HFF-Myc (cell line): ENCODE data around the gene GDPD5.

ENCODE experiments used
- DNase-seq: peaks from one replicate; pipeline ENCODE4 v3.0.0-alpha.2; 2011; ENCODE audit warnings: low read depth; ENCODE audit errors: extremely low read depth
- H3K4me3 ChIP-seq: replicated peaks from 2 replicates; pipeline ENCODE4 v1.5.1; 2011; ENCODE audit warnings: low read depth, mild to moderate bottlenecking, control low read depth, low read length
- TF ChIP-seq, protein P1 (sequence below): IDR thresholded peaks from 2 replicates; pipeline ENCODE4 v1.5.1; 2012; ENCODE audit warnings: mild to moderate bottlenecking, low read depth, low read length, control low read depth; ENCODE audit errors: missing control alignments

GDPD5 gene

DNA sequence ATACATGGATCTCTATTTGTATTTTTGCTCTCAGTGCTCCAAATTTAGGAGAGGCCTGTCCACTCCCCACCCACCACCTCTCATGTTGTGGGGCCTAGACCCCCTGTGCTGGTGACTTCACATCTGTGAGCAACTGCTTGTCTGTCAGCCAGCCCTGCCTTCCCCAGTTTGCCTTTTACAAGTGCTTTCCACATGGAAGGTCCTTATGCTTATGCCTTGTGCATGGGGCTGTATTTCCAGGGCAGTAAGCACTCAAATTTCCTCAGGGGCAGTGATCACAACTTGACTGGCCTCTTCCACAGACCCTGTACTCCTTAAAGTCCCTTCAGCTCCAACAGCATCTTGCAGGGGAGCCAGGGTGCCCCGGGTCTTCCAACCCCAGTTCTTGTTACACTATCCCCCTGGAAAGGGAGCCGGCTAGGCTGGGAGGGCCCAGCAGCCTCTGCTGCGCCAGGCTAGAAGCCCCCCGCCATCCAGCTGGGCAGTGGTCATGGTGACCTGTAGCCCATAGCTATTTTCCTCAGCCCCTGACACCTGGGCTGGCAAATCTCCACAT lies 29.9 kb downstream of the GDPD5 start:
- no peak overlapping the region for H3K4me3 ChIP-seq
- DNase-seq, result no peak
- TF ChIP-seq, protein P1, sequence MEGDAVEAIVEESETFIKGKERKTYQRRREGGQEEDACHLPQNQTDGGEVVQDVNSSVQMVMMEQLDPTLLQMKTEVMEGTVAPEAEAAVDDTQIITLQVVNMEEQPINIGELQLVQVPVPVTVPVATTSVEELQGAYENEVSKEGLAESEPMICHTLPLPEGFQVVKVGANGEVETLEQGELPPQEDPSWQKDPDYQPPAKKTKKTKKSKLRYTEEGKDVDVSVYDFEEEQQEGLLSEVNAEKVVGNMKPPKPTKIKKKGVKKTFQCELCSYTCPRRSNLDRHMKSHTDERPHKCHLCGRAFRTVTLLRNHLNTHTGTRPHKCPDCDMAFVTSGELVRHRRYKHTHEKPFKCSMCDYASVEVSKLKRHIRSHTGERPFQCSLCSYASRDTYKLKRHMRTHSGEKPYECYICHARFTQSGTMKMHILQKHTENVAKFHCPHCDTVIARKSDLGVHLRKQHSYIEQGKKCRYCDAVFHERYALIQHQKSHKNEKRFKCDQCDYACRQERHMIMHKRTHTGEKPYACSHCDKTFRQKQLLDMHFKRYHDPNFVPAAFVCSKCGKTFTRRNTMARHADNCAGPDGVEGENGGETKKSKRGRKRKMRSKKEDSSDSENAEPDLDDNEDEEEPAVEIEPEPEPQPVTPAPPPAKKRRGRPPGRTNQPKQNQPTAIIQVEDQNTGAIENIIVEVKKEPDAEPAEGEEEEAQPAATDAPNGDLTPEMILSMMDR, result no peak

DNA sequence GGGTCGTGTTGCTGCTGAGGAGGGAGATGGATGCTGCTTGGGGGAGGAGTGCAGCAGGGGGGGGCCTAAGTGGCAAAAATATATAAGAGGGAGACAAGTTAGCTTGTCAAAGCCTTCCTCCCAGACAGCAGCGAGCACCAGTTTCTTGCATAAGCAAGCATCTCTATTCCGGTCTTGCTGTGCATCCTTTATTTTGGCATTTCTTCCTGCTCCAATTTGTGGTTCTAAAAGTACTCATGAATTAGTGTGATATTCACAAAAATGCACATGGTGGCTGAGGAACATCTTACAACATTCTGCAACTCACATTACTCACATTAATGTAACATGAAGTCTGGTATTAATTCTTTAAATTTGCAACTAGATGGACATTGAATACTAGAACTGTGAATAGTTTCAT lies 32.1 kb downstream of the GDPD5 start:
- TF ChIP-seq, protein P1, result no peak
- no peak overlapping the region for H3K4me3 ChIP-seq
- no peak for DNase-seq

DNA sequence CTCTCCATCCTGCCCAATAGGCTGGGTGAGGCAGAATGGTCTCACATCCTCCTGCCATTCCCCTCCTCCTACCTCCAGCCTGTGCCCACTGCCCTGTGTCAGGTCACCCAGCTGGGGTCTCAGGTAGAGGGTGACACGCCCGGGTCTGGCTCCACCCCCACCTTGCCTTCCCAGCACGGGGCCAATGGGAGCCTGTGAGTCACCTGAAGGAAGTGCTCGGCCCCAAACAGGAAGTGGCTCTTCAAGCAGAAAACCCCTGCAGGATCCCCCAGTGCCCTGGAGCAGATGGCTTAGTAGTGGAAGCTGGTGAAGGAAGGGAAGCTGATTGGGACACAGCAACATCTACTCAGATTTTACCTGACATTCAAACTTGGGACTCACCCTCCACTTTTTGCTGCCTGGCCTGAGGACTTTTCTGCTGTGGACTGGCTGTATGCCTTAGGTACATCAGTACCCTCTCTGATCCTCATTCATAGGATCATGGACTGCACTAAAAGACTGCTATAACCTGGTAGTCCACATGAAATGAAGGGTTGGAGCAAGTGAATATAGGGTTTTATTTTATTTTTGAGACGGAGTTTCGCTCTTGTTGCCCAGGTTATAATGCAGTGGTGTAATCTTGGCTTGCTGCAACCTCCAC lies 33.4 kb downstream of the GDPD5 start:
- TF ChIP-seq, protein P1, result no peak
- H3K4me3 ChIP-seq, result no peak overlapping the region
- no peak for DNase-seq

DNA sequence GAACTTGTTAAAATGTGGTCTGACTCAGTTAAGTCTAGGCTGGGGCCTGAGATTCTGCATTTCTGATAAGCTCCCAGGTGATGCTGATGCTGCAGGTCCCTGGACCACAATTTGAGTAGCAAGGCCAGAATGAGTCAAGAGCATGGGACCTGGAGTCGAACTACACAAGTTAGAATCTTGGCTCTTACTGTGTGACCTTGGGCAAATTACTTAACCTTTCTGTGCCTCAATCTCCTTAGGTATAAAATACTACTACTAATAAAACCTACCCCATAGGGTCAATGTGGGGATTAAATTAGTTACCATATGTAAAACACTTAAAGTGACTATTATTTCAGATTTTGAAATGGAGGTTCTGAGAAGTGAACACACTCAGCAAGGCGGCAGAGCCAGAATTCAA lies 34.3 kb downstream of the GDPD5 start:
- H3K4me3 ChIP-seq, result no peak overlapping the region
- TF ChIP-seq, protein P1, result no peak
- no peak for DNase-seq

DNA sequence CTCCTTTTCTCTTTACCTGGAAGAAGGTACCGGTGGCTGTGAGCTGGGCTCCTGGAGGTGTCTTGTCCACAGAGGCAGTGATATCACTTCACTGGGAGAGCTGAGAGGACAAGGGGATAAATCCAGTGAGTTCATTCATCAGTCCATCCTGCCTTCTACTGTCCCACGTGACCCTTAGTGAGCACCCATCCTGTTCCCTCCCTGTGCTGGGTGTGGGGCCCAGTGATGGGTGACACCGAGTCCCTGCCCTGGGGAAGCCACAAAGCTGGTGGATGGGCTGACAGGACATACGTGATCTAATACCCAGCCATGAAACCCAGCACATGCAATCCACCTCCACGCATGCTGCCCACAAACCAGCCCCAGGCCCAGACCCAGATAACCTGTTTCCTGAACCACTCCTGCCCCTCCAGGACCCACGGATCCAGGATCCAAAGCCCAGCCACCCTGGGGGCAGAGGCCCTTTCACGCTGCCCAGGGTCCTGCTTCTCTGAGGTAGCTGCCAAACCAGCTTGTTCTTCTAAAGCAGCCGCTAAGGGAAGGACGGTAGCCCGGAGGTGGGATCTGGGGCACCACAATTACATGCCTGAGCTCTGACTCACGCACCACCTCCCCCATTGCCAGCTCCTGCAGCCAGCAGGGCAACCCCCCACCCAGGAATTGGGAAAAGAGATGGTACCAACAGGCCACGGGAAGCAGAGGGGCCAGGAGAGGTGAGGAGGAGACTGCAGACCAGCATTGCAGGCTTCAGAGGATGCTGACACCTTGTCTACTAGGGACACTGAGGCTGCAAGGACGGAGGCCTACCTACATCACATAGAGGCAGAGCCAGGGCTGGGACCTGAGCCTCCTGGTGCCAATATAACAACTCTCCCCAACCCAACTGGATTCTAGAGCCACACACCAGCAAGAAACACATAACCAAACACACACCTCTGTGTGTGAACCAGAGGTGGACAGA lies 35.2 kb downstream of the GDPD5 start:
- no peak overlapping the region for H3K4me3 ChIP-seq
- TF ChIP-seq, protein P1, result no peak
- no peak for DNase-seq

DNA sequence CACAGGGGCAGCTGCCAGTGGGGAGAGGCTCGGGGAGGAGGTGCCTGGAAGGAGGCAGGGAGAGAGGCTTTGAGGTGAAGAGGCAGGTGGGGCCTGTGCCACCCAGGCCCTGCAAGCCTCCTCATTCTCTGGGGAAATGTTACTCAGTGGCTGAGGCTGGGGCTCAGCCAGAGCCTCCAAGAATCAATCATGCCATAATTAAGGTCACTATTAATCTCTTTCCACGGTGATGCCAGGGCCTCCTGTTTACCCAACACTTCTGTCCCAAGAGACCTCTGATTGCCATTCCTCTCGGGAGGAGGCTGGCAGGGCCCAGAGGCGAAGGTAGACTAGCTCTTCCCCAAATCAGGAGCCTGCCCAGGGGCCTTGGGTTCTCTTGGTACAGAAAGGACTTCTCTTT lies 38.4 kb downstream of the GDPD5 start:
- TF ChIP-seq, protein P1, result no peak
- no peak for DNase-seq
- no peak overlapping the region for H3K4me3 ChIP-seq
